ENCODE results near the gene SERPINA4.

SERPINA4 gene

GRCh38 chr14:94542811-94543440 lies 18.3 kb upstream of the SERPINA4 start:
- DNase-seq (ENCODE audit: low read depth), result no peak

DNA sequence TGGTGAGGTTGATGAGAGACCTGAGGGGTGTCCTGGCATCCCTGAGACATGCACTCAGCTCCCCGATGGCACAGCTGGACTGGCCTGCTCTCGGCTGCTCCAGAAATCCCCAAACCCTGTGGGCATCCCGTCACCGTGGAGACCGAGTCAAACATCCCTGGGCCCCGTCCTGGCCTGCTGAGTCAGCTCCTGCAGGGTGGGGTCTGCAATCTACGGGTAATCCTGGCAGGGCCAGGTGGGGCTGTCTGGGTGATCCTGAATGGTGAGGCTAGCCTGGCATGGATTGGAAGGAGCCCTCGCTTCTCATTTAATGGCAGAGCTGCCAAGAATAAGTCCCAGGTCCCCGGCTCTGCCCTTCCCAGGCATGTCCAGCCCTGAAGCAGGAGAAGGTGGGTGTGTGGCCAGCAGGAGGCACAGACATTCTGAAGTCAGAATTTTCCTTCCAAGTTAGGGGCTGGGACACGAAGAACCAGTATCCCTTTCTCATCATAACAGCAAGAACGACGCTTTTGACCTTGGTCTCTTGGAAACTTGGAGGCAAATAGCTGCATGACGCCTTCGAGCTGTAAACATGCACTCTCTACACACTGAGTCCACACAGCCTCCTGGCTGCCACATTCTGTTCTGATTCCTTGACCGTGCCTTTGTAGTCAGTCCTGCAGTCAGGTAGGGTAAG lies 17.7 kb upstream of the SERPINA4 start:
- no peak for DNase-seq (ENCODE audit: low read depth)

GRCh38 chr14:94544726-94545125 lies 16.5 kb upstream of the SERPINA4 start:
- no peak for DNase-seq (ENCODE audit: low read depth)

- no peak for DNase-seq (ENCODE audit: low read depth)
Observed at GRCh38 chr14:94545131-94545841, 16.0 kb upstream of the SERPINA4 start.

DNA sequence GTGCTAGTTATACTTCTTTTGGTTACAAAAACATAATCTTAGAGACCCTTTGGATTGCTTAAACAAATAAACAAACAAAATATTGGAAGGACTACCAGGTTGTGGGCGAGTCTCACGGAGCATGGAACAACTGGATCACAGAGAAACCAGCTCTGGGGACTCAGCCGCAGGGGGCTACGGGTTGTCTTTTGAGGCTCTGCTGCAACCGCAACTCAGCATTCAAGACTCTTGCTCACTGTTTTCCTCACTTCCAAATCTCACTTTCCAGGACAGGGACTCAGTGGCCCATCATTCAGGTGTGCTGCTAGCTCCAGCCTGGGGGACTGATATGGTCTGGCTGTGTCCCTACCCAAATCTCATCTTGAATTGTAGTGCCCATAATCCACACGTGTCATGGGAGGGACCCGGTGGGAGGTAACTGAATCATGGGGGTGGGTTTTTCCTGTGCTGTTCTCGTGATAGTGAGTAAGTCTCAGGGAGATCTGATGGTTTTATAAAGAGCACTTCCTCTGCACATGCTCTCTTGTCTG lies 14.0 kb upstream of the SERPINA4 start:
- DNase-seq (ENCODE audit: low read depth), result no peak

- DNase-seq (ENCODE audit: low read depth), result no peak
Observed at GRCh38 chr14:94547726-94548125, 13.5 kb upstream of the SERPINA4 start.

- DNase-seq (ENCODE audit: low read depth), result no peak
Observed at GRCh38 chr14:94548131-94548998, 12.9 kb upstream of the SERPINA4 start.

DNA sequence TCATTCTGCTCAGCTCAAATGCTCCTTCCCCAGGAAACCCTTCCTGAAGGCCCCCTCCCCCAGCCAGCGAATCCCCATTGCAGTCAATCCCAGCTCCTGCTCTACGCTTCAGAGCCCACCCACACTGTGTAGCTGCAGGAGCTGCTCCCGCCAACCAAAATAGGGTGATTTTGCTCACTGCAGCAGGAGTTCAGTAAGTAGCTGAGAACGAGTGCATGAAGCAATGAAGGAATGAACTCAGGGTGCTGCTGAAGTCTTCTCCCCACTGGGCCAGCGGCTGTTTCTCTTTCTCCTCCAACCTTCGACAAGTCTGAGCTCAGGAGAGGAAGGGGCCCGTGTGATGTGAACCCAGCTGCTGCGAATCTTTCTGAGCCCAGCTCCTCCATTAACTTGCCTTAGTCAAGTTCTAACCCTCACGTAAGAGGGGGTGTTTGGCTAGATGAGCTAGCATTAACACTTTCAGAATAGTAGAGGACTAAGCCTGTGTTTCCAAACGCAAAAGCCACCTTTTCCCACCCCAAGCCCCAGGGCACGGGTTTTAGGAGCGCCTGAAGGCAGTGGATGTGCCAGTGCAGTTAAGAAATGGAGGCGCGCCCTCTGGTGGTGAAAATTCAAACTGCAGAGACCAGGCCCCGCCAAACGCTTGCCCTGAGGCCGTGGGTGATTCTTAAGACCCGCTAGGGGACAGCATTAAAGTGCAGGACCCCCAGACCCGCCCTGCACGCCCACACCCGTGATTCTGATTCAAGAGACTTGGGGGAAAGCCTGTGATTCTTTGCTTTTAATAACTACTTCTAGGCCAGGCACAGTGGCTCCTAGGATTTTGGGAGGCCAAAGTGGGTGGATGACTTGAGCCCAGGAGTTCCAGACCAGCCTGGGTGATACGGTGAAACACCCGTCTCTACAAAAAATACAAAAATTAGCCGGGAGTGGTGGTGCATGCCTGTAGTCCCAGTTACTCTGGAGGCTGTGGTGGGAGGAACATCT lies 11.9 kb upstream of the SERPINA4 start:
- peak; percentile 40 for DNase-seq (ENCODE audit: low read depth)

DNA sequence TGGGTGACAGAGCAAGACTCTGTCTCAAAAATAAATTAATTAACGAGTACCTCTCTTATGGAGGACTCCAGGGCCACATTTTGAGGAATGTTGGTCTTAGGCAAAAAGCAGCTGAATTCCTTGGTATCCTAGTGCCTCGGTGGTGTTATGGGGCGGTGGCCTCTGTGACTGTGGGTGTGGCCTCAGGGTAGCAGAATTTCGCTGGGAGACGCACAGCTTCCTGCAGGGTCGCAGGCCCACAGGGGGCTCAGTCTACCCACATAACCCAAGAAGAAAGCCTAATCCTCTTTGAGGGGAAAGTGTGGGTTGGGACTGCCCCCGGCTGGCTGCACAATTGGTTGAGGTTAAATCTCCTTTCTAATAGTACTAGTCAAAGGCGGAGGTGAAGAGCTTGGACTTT lies 11.2 kb upstream of the SERPINA4 start:
- DNase-seq (ENCODE audit: low read depth), result no peak

DNA sequence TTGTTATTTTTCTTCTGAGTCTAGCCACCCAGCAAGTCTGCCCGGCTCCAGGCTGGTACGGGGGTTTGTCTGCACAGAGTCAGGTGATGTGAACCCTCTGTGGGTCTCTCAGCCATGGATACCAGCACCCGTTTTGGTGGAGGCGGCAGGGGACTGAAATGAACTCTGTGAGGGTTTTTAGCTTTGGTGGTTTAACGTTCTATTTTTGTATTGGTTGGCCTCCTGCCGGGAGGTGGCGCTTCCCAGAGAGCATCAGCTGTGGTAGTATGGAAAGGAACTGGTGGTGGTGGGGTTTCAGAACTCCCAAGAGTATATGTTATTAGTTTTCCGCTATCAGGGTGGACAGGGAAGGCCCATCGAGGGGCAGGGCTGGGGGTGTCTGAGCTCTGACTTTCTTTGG lies 5.3 kb upstream of the SERPINA4 start:
- no peak for DNase-seq (ENCODE audit: low read depth)

GRCh38 chr14:94557327-94557726 lies 3.9 kb upstream of the SERPINA4 start:
- DNase-seq (ENCODE audit: low read depth), result no peak

- DNase-seq (ENCODE audit: low read depth), result no peak
Observed at GRCh38 chr14:94558842-94559241, 2.4 kb upstream of the SERPINA4 start.

DNA sequence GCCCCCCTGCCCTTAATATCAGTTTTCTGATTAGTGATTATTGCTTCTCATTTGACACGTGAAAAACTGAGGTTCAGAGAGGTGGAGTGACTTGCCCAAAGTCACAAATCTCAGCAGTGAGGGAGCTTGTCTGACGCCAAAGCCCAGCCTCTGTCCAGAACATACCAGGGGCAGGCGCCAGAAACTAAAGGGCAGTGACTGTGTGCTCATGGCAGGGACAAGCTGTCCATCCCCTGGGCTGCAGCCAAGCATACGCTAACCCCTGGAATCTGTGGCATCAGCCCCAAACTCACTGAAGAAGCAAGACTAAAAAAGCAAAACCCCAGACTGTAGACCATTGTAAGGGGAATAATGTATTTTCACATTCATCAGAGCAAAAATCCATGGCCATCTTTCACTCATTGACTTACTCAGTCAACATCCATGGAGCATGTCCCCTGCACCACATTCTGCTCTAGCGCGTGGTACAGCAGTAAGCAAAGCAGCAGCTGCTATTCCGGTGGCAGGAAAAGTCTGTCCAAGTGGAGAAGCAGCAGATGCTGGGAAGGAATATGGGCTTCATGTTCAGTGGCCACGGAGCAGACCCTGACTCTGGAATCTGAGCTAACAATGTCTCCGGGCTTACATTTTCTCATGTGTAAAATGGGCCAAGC lies 1.5 kb upstream of the SERPINA4 start:
- no peak for DNase-seq (ENCODE audit: low read depth)

DNA sequence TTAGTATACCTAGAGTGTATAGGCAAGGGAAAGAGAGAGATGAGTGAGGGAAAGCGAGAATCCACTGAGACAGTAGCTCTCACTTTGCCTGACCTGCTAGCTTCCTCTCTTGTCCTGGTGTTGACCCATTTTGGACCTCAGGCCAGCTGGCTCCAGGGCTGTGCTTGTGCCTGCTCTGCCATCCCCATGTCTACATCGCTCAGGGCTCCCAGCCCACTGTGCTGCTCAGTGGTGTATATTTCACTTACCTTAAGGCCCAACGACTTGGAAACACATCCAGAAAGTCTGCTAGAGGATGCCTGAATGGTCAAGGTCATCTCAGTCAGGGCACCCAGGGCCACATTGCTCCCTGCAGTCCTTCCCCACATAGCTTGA lies 964 bp upstream of the SERPINA4 start:
- DNase-seq (ENCODE audit: low read depth), result no peak

DNA sequence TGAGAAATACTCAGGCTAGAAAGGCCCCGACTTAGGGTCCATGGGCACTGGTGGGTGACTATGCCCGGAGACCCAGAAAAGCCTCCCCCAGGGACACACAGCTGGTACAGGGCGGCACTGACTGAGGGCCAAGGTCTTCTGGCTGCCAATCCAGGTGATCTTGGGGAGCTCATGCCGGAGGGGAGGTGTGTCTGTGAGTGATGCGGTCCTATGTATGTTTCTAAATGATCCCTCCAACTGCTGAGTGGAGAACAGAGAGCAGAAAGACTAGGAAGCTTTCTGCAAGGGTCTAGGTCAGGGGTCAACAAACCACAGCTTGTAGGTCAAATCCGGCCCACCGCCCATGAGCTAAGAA lies 391 bp downstream of the SERPINA4 start:
- DNase-seq (ENCODE audit: low read depth), result no peak

DNA sequence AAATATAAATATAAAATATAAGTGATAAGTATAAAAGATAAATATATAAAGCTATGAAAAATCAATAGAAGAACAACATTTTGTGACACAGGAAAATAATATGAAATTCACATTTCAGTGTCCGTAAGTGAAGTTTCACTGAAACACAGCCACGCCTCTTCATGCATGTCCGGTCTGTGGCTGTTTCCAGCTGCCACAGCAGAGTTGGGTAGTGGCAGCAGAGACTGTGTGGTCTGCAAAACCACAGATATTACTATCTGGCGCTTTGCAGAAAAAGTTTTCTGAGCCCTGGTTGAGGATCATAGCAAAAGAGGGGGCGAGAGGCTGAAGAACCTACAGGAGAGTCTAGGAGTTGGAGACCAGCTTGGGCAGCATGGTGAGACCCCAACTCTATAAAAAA lies 780 bp downstream of the SERPINA4 start:
- no peak for DNase-seq (ENCODE audit: low read depth)

- no peak for DNase-seq (ENCODE audit: low read depth)
Observed at GRCh38 chr14:94562941-94563883, 2.0 kb downstream of the SERPINA4 start.

DNA sequence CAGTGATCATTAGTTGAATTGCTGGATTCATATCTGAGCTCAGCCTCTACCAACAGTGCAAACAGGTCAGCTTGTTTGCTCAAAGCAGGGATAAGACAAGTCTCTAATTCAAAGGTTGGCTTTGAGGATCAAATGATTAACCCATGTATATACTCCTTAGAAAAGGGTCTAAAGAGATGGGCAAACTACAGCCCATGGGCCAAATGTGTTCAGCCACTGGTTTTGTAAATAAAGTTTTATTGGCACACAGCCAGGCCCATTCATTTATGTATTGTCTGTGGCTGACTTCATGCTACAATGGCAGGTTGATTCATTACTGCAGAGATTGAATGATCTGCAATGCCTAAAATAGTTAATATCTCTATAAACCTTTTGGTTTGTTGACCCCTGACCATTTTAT lies 3.1 kb downstream of the SERPINA4 start:
- DNase-seq (ENCODE audit: low read depth), result no peak

DNA sequence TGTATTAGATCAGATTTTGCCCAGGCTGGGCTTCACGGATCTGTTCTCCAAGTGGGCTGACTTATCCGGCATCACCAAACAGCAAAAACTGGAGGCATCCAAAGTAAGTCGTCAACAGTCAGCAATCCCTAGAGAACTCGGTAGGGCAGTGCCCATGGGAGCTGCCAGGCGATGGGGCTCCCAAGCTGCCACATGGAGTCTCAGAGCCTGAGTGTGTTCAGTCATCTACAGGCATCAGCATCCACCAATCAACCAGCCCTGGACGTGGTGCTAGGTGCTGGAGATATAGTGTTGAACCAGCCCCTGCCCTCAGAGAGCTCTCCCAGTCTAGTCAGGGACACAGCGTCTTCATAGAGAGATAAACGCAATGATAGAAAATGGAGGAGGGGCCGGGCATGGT lies 6.9 kb downstream of the SERPINA4 start:
- DNase-seq (ENCODE audit: low read depth), result no peak

Data from activated T-cell treated with anti-CD3 and anti-CD28 coated beads for 1 hour (primary cell).